B cell (primary cell): ENCODE data around the gene LTC4S. TPM values are rescaled to one million over a fixed set of nuclear protein-coding genes. Genes with fewer than 3 reads are reported as not detected.

Source experiments
- ATAC-seq: fragments of 200-7000 bp; cut with Tn5 transposase; one replicate; pipeline ENCODE4 v1.10.0; 2021; ENCODE audit warnings: low read depth, mild to moderate bottlenecking, moderate number of reproducible peaks, moderate library complexity
- CTCF ChIA-PET: fragments of 350-600 bp; sonication (Branson Sonifier 250); formaldehyde crosslinking; loops from one replicate; lab custom pipeline; 2021; ENCODE audit warnings: antibody characterized with exemption, inconsistent platforms; lab: Charles Lee
- POLR2A ChIA-PET: fragments of 350-600 bp; sonication (Branson Sonifier 250); formaldehyde crosslinking; loops from one replicate; lab custom pipeline; 2021; ENCODE audit warnings: antibody characterized with exemption; lab: Charles Lee
- DNase-seq: peaks from one replicate; pipeline ENCODE4 v3.0.0; 2013
- H2AFZ ChIP-seq: 2 replicates; pipeline ENCODE4 v1.6.1; 2012; ENCODE audit warnings: mild to moderate bottlenecking, low read depth, low read length; ENCODE audit not compliant: insufficient read depth, poor library complexity, severe bottlenecking
- H3K27ac ChIP-seq, 2 donors: 1 replicate in 1 of 2; 2 replicates in 1 of 2; pipeline ENCODE4 v1.5.1; 2012 to 2013; ENCODE audit warnings: low read length in 2 of 2, mild to moderate bottlenecking in 2 of 2, moderate library complexity in 1 of 2
- H3K27me3 ChIP-seq, 4 experiments: fragments of 200-600 bp in 1 of 4; sonication (generic) in 1 of 4; replicated peaks in 1 of 4; 1 replicate in 2 of 4; 2 replicates in 2 of 4; pipeline versions ENCODE4 v1.6.1 to v1.7.0; 2013 to 2016; ENCODE audit warnings: low read length in 3 of 4, mild to moderate bottlenecking in 2 of 4, mixed read lengths in 1 of 4, moderate library complexity in 1 of 4; ENCODE audit not compliant: insufficient read depth in 4 of 4, control insufficient read depth in 3 of 4; ENCODE audit errors: control extremely low read depth in 1 of 4
- H3K36me3 ChIP-seq, 2 experiments: replicated peaks in 1 of 2; 1 replicate in 1 of 2; 2 replicates in 1 of 2; pipeline versions ENCODE4 v1.6.1 to v1.7.1; 2013; ENCODE audit warnings: low read length in 1 of 2; ENCODE audit not compliant: insufficient read depth in 2 of 2, control insufficient read depth in 1 of 2; ENCODE audit errors: control extremely low read depth in 1 of 2, extremely low read depth in 1 of 2
- H3K4me1 ChIP-seq, 2 donors: fragments of 200-600 bp in 1 of 2; sonication (generic) in 1 of 2; 1 replicate in 1 of 2; 2 replicates in 1 of 2; pipeline versions ENCODE4 v1.5.1 to v1.6.1; 2013 to 2017; ENCODE audit warnings: low read length in 2 of 2; ENCODE audit not compliant: control insufficient read depth in 2 of 2, insufficient read depth in 2 of 2
- H3K4me2 ChIP-seq: replicated peaks from 2 replicates; pipeline ENCODE3; 2012; ENCODE audit warnings: mild to moderate bottlenecking, low read depth, low read length; ENCODE audit not compliant: poor library complexity, severe bottlenecking
- H3K4me3 ChIP-seq, 5 experiments: fragments of 200-600 bp in 1 of 5; sonication (generic) in 1 of 5; 1 replicate in 3 of 5; 2 replicates in 2 of 5; pipeline versions ENCODE4 v1.5.1 to v1.7.0; 2011 to 2016; ENCODE audit warnings: low read length in 4 of 5, mild to moderate bottlenecking in 4 of 5, low read depth in 2 of 5, control low read depth in 1 of 5, moderate library complexity in 1 of 5; ENCODE audit not compliant: insufficient read depth in 1 of 5; ENCODE audit errors: control extremely low read depth in 1 of 5, extremely low read depth in 1 of 5
- H3K79me2 ChIP-seq: fragments of 200-600 bp; sonication (generic); one replicate; pipeline ENCODE4 v1.6.0; 2016; ENCODE audit warnings: low read length; ENCODE audit not compliant: control insufficient read depth, insufficient read depth
- H3K9ac ChIP-seq: fragments of 200-600 bp; sonication (generic); 2 replicates; pipeline ENCODE4 v1.6.1; 2017; ENCODE audit warnings: mild to moderate bottlenecking, low read length, moderate library complexity
- H3K9me3 ChIP-seq, 3 donors: one replicate each; pipeline versions ENCODE4 v1.6.1 to v1.7.1; 2013; ENCODE audit warnings: low read length in 2 of 3; ENCODE audit not compliant: control insufficient read depth in 2 of 3, insufficient read depth in 1 of 3; ENCODE audit errors: control extremely low read depth in 1 of 3
- H4K20me1 ChIP-seq: 2 replicates; pipeline ENCODE4 v1.6.0; 2012; ENCODE audit warnings: mild to moderate bottlenecking, low read length; ENCODE audit not compliant: insufficient read depth, control insufficient read depth, poor library complexity, severe bottlenecking
- H3K27ac Mint-ChIP-seq: one replicate; pipeline ENCODE4 v1.8.0; 2021; ENCODE audit warnings: mixed read lengths
- H3K27me3 Mint-ChIP-seq: one replicate; pipeline ENCODE4 v1.8.0; 2021; ENCODE audit warnings: mixed read lengths
- H3K4me1 Mint-ChIP-seq: one replicate; pipeline ENCODE4 v1.8.0; 2021; ENCODE audit warnings: mixed read lengths
- H3K4me3 Mint-ChIP-seq: one replicate; pipeline ENCODE4 v1.8.0; 2021; ENCODE audit warnings: mixed read lengths
- H3K9me3 Mint-ChIP-seq: one replicate; pipeline ENCODE4 v1.8.0; 2022; ENCODE audit warnings: mixed read lengths; ENCODE audit not compliant: insufficient read depth
- CTCF ChIP-seq: fragments of 200-600 bp; IDR thresholded peaks from one replicate; pipeline ENCODE4 v1.8.0; 2022; ENCODE audit warnings: antibody characterized with exemption, mild to moderate bottlenecking
- EZH2 ChIP-seq: IDR thresholded peaks from 2 replicates; pipeline ENCODE4 v1.6.1; 2012; ENCODE audit warnings: borderline replicate concordance, low read depth, mild to moderate bottlenecking, moderate library complexity, low read length; ENCODE audit not compliant: insufficient read depth, poor library complexity, severe bottlenecking
- WGBS: methylation state at CpG from one replicate; pipeline ENCODE4 v1.1.5; 2013; ENCODE audit warnings: missing lambda C conversion rate; ENCODE audit not compliant: insufficient coverage; 5-methylcytosine and 5-hydroxymethylcytosine counted together
- intact Hi-C: fragments of 100-400 bp; cut with micrococcal nuclease; formaldehyde crosslinking; loops from one replicate; pipeline ENCODE4 v1.10.0; 2022
- polyA plus RNA-seq: library from polyadenylated mRNA; depleted of rRNA; stranded (reverse); fragments of >200 nt; gene quantifications from 2 replicates; pipeline ENCODE4 v1.2.3, GENCODE V29; 2012
- total RNA-seq, 2 donors: library from RNA; stranded (reverse); fragments of 120-200 nt in 1 of 2; gene quantifications; 1 replicate in 1 of 2; 2 replicates in 1 of 2; pipeline versions ENCODE4 v1.2.3 to v1.2.4, GENCODE V29; 2013 to 2022

Gene LTC4S
- total and polyA plus RNA-seq, 2 donors (not counting 1 experiment from before 2014, with no cell fraction given) = 0.40 to 3.8 TPM

- Histone ChIP-seq H3K4me1 (peaks cover 28 to 36% of the 10 kb centered on the region in 2 donors), H3K9me3 (no peaks in the 10 kb centered on the region), H3K36me3 (peaks cover 0 to 21% of the 10 kb centered on the region in 2 experiments), H3K27me3 (no peaks in the 10 kb centered on the region), H4K20me1 (peaks cover 56% of the 10 kb centered on the region), H3K4me2 (peak overlapping the region; percentile 94), H3K9ac (no peak overlapping the region), H3K79me2 (peaks cover 39% of the 10 kb centered on the region), H3K27ac (peak overlapping the region in 1 of 2 donors; percentile 36), H2AFZ (no peak overlapping the region), H3K4me3 (no peak overlapping the region)
- ChIA-PET CTCF (interaction anchor here (0.7 to 2.6 kb wide), 4 partner anchors 29 to 171 kb away, joined by 5 to 21 read pairs (median 6); no protein-coding TSS in a partner anchor), POLR2A (interaction anchor here (0.5 to 0.9 kb wide), 4 partner anchors 9 to 167 kb away, joined by 3 to 10 read pairs (median 4); no protein-coding TSS in a partner anchor)
- no peaks in the 10 kb centered on the region for H3K27me3 Mint-ChIP-seq
- intact Hi-C loops = loop anchor here (2.0 to 5.0 kb wide), 3 partner anchors 33 to 268 kb away; partner anchors contain the start of genes RNF130 and TBC1D9B
- ATAC-seq (peak; percentile 16), DNase-seq (peak; percentile 36)
- peaks cover 33% of the 10 kb centered on the region for H3K4me1 Mint-ChIP-seq
- no peaks in the 10 kb centered on the region for H3K9me3 Mint-ChIP-seq
- peak overlapping the region; percentile 81 for H3K27ac Mint-ChIP-seq
- 36% methylated on average over 18 of the region's 18 CpGs for WGBS
- TF ChIP-seq CTCF (no peak), EZH2 (no peak)
- H3K4me3 Mint-ChIP-seq = peak overlapping the region; percentile 82
Observed at GRCh38 chr5:179803651-179804554, 10.1 kb downstream of the LTC4S start.

GRCh38 chr5:179804555-179804947 lies 10.8 kb downstream of the LTC4S start:
- no peak overlapping the region for H3K9ac ChIP-seq

More at GRCh38 chr5:179804555-179804947, 10.8 kb downstream of the LTC4S start:
- Histone ChIP-seq H3K9me3 (no peaks in the 10 kb centered on the region), H3K4me3 (no peak overlapping the region), H3K79me2 (peaks cover 39% of the 10 kb centered on the region), H3K36me3 (peaks cover 0 to 16% of the 10 kb centered on the region in 2 experiments), H4K20me1 (peaks cover 56% of the 10 kb centered on the region), H3K27me3 (no peaks in the 10 kb centered on the region), H3K4me2 (peak overlapping the region; percentile 94), H3K27ac (no peak overlapping the region), H3K4me1 (peaks cover 28 to 36% of the 10 kb centered on the region in 2 donors), H2AFZ (no peak overlapping the region)
- ATAC-seq (no peak), DNase-seq (no peak)
- Mint-ChIP-seq H3K9me3 (no peaks in the 10 kb centered on the region), H3K27me3 (no peaks in the 10 kb centered on the region), H3K27ac (peak overlapping the region; percentile 81), H3K4me1 (peaks cover 33% of the 10 kb centered on the region), H3K4me3 (peak overlapping the region; percentile 82)
- no peak for TF ChIP-seq EZH2
- TF ChIP-seq CTCF = no peak
- 91% methylated on average over 8 of the region's 8 CpGs for WGBS
- intact Hi-C loops = loop anchor here (5.0 kb wide), 2 partner anchors 33 to 268 kb away; partner anchors contain the start of gene RNF130
- CTCF ChIA-PET = interaction anchor here (1.3 kb wide), 1 partner anchor 32 kb away, joined by 5 read pairs; no protein-coding TSS in a partner anchor
- POLR2A ChIA-PET = no interaction called here
